Left forelimb (tissue), 1 donor: ENCODE results near the gene MS4A8.
"Not testable (repeated sequence)": the region's sequence is repeated elsewhere in the genome, so short reads cannot be mapped to it uniquely, and the experiment has no call there.

Experiments
- DNase-seq: peaks from one replicate; pipeline ENCODE4 v3.0.0-alpha.2; 2018; ENCODE audit warnings: low spot score

MS4A8 gene

DNA sequence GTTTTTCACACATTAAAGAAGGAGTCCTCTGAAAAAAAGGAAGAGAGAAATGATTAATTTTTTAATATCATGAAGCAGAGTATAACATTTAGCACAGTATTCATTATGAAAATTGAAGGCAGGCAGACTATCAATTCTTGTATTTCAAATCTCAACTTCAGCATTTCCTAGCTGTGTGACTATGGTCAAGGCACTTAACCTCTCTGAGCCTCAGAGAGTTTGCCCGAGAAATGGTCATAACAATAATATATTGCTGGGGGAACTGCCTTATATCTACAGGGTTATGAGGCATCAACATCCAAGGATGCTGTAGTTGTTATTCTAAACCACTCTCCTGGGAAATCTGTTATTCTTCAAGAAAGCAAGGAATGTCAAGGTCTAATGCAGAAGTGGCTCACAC lies 26.2 kb downstream of the MS4A8 start:
- no peak for DNase-seq

DNA sequence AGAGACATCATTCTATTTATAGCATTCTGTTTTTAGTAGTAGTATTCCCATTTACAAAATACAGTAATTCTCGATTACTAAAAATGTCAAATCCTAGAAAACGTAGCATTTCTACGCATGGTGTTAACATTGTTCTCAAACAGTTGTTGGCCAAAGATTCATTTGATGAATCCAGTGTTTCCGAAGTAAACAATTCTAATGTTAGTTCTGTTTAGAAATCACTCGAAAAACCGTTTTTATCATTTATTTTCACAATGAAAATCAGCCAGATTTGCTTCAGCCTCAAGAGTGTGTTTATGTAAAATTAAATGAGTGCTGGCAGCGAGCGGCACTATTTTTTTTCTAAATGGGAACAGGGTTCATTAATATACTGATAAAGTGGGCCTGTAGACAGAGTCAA lies 32.2 kb downstream of the MS4A8 start:
- no peak for DNase-seq

DNA sequence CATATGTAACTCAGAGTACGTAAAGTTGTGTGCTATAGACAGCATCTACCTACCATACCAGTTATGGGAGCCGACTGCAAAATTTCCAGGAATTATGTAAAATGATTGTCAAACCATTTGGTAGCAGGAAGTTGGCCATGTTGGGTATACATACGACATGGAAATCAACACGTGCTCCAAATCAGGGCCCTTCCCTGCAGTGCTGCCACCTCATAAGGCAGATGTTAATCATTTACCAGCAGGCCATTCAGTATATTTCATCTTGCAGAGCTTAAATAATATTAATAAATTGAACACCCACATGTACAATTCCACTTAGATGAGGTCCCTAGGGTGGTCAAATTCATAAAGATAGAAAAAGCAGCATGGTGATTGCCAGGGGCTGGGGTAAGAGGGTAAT lies 34.9 kb downstream of the MS4A8 start:
- DNase-seq = no peak

DNA sequence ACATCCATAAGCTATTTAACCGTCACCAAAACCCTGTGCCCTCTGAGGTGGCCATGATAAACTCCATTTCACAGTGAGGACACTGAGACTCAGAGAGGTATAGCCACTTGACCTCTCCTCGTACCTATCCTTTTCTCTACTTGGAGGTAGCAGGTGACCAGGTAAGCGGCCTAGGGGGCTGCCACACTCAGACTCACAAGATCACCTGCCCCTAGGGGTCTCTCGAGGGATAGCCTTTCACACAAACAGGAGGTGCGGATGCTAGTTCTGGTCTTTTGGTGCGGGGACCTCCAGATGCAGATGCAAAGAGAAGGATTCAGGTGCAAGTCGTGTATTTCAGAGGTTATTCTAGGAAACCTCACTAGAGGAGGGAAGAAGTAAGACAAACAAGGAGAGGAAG lies 39.7 kb downstream of the MS4A8 start:
- no peak for DNase-seq

DNA sequence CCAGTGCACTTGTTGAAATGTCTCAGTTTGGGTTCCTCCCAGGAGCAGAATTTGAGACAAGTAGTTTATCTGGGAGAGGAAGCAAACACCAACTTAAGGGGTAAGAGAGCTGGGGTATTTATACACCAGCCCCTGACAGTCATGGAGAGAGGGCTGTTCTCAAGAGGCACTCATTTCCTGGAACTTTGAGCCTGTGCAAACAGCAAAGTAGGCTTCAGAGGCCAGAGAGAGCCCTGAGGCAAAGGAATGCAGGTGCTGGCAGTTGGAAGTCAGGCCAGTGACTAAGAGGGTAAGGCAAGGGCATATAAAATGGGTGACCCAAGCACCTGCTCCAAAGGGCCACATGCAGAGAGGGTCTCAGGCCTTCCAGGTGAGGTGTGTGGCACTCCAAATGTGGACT lies 41.2 kb downstream of the MS4A8 start:
- DNase-seq = no peak

DNA sequence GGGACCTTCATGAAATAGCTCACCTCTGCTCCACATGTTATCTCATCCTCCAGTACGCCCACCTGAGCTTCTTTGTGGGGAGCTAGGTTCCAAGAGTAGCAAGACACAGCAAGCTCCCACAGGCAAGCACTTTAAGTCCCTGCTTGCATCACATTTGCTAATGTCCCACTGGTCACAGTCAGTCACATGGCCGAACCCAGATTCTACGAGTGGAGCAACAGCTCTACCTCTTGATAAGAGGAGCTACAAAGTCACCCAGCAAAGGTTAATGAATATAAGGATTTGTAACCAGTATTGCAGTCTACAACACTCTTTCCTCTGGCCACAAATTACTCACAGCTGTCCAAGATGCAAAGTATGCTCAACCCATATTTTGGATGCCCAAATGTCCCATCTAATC lies 42.0 kb downstream of the MS4A8 start:
- no peak for DNase-seq

DNA sequence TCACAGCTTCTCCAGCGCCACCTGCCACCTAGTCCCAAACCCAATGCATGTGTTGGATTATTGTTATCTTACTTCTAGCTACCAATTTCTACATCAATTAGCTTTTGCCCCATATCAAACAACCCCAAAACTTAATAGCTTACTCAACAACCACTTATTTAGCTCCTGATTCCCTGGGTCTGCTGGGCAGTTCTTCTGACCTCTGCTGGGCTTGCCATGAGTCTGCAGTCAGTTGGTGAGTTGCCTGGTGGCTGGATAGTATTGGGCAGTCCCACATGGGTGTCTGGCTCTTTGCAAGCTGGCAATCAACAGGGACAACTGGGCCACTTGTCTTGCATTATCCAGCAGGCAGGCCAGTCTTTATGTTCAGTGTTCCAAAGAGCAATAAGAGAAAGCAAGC lies 43.6 kb downstream of the MS4A8 start:
- no peak for DNase-seq

DNA sequence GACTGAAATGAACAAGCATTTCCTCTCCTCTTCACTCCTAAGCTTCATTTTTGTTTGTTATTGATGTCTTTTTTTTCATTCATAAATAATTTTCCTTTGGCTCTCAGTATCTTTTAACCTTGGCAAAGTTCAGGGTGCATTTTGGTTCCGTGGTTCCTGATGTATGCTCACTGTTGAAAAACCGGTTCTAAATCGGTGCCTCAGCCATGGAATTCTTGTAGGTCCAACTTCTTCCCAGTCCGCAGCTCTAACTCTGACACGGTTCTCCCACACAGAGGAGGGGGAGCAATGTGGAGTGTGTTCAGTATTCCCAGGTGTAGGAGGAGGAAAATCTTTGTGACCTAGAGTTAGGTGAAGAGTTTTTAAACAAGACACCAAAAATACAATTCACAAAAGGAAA lies 44.7 kb downstream of the MS4A8 start:
- DNase-seq = no peak

DNA sequence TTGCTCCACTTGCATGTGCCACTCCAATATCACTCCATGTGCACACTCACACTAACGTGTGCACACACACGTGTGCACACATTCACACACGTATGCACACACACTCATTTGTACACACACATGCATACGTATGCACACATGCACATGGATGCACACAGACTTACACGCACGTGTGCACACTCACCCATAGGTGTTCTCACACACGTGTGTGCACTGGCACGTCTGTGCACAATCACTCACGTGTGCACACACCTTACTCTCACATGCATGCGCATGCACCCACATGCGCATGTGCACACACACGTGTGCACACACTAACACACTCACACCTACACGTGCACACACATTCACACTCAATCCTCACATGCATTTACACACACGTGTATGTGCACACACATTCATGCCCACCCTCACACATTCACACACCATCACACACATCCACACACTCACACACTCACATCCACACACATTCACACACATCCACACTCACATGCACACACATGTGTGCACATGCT lies 48.0 kb downstream of the MS4A8 start:
- no peak for DNase-seq

DNA sequence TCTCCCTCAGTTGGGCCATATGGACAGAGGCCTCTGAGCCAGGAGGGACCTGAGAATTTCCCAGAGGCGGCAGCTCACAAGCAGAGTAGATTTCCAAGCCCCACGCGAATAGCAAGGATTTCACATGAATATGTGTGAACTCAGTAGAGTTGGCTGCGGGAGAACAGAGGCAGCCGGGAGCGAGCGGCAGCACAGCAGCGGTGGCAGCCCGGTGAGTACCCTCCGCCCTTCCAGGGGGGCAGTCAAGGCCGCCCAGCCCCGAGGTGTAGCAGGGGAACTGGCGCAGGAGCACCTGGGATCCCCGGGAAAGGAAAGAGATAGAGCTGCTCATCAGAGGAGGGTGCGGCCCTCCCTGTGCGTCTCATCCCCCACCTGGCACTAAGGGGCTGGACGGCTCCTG lies 48.8 kb downstream of the MS4A8 start:
- no peak for DNase-seq

DNA sequence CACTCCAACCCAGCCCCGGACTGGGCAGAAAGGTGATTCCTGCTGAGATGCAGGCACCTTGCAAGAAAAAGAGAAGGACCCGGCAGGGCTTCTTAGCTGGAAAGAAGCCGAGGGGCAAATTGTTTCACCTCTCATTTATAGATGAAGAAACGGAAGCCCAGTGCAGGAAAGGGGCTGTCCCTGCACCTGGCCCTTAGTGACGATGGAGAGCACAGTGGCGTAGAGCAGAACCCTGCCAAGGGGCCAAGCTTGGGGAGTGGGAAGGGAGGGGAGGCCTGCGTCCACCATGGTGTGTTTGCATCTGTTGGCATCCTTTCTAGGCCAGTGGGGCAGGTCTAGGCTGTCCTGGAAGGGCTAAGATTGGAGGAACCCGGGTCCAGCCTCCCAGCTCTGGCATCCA lies 49.4 kb downstream of the MS4A8 start:
- no peak for DNase-seq

DNA sequence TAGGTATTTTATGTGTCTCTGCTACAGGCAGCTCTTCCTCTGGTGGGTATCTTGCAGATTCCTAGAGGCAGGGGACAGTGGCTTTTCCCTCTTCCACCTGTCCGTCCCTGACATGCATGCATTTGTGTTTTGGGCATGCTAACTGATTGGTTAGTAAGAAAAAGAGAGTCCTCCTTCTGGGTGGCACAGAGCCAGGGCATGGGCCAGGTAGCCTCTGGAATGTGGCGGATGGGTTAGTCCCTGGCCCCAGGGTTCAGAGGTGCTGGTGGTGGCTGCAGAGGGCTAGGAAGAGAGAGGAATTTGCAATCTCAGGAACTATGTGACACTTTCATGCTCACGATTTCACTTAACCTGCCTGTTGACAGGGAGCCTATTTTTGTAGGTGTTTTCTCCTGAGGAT lies 51.5 kb downstream of the MS4A8 start:
- DNase-seq = no peak

DNA sequence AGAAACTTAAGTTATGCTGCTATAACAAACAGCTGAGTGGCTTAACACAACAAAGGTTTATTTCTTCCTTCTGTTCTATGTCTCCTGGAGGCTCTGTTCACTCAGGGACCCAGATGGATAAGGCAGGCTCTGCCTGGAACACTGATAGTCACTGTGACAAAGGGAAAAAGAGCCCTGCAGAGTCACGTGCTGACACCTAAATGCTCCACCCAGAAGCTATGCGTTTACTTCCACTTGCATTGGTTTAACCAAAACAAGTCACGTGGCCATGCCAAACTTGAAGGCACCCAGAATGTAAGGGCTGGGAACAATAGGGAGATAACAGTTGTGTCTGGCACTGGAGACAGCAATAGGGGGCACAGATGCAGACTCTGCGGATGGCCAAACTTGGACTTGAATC lies 53.9 kb downstream of the MS4A8 start:
- no peak for DNase-seq

DNA sequence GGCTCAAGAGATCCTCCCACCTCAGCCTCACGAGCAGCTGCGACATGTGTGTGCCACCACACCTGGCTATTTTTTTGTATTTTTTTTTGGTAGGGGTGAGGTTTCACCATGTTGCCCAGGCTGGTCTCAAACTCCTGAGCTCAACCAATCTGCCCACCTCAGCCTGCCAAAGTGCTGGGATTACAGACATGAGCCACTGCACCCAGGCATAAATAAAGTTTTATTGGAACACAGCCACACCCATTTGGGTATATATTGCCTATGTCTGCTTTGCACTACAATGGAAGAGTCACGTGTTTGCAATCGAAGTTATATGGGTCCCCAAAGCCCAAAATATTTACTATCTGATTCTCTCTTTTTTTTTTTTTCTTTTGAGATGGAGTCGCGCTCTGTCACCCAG lies 55.5 kb downstream of the MS4A8 start:
- DNase-seq = no peak

DNA sequence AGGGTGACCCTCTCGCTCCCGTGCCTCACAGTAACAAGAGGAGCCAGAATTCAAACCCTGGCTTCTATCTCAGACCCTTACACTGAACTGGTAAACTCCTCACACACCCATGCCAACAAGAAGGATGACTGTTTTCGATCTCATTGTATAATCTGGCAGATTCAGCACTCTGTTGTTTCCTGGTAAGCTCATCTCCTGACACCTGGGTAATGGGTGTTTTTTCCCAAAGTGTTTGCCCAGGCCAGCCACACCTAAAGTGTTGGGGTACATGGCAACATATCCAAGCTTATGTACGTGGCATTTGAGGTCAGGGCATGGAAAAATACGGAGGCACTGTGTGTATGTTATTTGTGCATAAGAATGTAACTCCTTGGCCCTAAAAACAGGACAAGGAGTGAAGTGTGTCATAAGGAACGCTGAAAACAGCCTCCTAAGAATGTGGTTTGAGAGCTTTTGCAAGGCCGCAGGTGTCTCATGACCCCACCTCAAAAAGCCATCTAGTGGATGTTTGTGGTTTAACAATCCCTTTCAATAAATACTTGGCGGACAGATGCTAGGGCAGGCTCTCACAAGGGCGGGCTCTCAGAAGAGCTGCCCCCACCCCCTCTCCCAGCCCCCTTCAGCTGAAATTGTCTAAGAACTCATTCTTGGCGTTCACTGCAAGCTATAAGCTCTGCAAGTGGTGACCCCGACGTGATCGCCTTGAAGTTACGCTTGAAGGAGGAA lies 57.1 kb downstream of the MS4A8 start, which contains the start of gene MS4A15:
Gene MS4A15 (plus strand): TSS at position 561 of the 726 bp plus-strand sequence. CDS start 6,867 bp downstream, outside the sequence.
- no peak for DNase-seq

DNA sequence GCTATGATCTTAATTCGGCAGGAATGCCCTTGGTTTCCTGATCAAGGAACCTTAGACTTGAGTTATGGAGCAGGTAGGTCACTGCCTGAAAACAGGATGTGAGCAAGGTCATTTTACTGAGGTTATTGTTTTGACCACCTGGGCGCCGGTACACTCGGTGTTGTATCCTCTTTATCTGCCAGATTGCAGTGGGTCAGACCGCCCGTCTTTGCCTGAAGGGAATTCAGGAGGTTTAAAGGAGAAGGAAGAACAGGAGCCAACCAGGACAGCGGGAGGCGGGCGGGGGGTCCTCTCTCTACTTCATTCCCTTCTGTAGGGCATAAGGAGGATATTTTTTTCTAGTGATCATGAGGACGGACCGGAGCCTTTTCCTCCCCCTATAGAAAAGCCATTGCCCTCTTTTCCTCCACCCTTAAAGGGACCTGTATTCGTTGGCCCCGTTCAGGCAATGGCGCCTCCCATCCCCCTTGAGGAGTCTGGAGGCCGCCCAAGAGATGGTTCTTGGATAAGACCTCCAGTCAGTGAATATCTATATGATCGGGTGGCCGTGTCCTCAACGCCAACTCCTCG lies 57.9 kb downstream of the MS4A8 start:
- no peak for DNase-seq

DNA sequence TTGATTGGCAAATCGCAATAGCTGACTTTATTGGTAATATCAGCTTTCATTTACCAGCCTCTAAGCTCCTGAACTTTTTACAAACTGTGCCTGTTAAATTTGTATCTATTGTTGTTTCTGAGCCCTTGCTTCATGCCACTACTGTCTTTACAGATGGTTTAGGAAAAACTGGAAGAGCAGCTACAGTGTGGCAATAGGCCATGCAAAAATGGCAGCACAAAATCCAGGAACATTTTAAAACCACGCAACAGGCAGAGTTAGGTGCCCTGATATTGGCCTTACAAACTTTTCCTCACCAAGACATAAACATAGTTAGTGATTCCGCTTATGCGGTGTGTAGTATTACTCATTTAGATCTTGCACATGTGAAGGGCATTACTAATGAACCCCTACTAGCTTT lies 59.3 kb downstream of the MS4A8 start:
- not testable (repeated sequence) for DNase-seq

DNA sequence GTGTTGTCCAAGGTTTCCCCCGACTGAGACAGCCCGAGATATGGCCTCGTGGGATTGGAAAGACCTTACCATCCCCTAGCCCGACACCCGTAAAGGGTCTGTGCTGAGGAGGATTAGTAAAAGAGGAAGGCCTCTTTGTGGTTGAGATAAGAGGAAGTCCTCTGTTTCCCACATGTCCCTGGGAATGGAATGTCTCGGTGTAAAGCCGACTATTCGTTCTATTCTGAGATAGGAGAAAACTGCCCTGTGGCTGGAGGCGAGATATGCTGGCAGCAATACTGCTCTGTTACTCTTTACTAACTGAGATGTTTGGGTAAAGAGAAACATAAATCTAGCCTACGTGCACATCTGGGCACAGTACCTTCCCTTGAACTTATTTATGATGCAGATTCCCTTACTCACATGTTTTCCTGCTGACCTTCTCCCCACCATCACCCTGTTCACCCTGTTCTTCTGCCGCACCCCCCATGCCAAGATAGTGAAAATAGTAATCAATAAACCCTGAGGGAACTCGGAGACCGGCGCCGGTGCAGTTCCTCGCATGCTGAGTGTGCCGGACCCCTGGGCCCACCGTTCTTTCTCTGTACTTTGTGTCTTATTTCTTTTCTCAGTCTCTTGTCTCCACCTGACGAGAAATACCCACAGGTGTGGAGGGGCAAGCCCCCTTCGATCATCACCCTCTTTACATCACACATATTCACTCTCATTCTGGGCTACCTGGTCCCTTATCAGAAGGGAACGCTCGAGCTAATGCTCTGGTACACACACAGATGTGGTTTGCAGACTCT lies 60.2 kb downstream of the MS4A8 start:
- not testable (repeated sequence) for DNase-seq

DNA sequence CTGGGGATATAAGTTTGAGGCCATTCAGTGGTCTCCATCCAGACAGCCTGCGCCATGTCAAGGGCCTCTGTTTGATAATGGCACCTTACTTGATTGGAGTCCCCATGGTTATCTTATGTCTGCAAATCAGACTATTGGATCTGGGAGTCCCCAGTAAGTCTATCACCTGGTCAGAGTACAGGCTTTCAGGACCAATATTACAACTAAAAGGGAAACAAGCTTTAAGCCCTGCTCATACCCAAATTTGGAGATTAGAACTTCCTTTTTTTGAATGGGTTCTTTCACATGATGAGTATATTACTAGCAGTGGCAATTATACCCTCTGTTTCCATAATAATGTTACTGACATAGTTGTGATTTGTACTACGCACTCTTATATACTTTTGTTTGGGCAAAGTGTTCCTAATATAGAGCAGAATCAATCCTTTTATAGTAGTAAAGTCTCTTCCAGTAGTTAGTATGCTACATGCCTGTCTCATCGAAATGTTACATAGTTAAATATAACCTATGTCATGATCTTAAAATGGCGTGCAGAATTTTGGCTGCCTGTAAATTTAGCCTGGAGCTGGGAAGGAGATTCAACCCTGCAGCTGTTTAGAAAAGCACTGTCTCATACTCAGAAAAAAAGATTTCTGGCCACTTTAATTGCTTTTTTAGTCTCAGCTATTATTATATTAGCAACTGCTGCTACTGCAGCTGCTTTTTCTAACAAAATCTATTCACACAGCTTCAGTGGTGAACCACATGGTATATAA lies 62.2 kb downstream of the MS4A8 start:
- DNase-seq = no peak

DNA sequence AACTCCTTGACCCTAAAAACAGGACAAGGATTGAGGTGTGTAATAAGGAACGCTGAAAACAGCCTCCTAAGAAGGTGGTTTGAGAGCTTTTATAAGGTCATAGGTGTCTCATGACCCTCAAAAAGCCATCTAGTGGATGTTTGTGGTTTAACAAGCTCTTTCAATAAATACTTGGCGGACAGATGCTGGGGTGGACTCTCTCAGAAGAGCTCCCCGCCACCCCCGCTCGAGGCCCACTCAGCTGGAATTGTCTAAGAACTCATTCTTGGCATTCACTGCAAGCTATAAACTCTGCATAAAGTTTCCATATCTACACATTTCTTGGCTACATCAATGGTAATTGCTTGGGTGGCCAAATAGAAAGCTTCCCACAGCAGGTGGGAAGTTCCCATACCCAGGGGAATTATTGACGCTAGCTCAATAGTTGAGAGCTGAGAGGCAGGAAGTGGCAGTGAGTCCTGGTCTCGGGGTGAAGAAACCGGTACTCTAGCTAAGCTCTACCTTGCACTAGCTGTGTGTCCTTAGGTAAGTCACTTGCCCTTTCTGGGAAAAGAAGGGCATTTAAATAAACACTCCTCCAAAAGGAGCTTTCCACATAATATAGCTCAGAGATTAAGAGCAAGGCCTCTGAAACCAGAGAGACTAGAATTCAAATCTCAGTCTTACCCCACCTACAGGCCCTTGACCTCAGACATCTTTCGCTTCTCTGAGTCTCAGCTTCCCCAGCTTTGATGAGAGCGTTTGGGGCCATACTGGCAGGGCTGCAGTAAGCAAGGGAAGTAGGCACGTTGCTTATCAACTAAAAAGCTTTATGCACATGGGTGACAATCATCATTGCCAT lies 63.7 kb downstream of the MS4A8 start:
- DNase-seq = no peak

DNA sequence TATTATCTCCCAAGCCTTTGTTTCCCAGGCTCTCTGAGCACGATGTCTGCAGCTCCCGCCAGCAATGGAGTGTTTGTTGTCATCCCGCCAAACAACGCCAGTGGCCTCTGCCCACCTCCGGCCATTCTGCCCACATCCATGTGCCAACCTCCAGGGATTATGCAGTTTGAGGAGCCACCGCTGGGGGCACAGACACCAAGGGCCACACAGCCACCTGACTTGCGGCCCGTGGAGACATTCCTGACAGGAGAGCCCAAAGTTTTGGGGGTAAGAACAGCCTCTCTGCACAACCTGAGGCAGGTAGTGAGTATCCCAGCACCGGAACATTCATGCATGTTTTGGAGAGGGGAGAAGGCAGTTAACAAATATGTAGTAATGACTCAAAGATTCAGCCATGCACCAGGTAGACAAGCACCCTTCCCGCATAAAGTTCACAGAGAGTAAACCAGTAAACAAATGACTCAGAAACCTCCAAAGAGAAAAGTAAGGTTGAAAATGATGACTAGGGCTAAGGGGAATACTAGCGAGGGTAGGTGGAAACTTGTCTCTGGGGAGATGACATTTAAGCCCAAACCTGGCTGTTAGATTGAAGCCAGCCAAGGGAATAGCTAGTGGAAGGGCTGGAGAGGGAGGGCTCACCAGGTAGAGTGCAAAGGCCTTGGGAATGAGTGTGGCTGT lies 64.4 kb downstream of the MS4A8 start:
- DNase-seq = no peak
